Loucy (cell line): ENCODE measurements around the gene ACACB.

Experiments
- H2AFZ ChIP-seq: fragments of 200-600 bp; sonication (generic); 2 replicates; pipeline ENCODE4 v1.6.0; 2016; ENCODE audit warnings: antibody characterized with exemption, mild to moderate bottlenecking, low read length, moderate library complexity
- H3F3A ChIP-seq: fragments of 200-600 bp; 2 replicates; pipeline ENCODE4 v1.6.0; 2016; ENCODE audit warnings: antibody characterized with exemption, low read depth, mild to moderate bottlenecking
- H3K27me3 ChIP-seq: fragments of 200-600 bp; sonication (generic); 2 replicates; pipeline ENCODE4 v1.6.1; 2014; ENCODE audit warnings: low read length, mild to moderate bottlenecking; ENCODE audit not compliant: insufficient read depth, poor library complexity, severe bottlenecking
- H3K36me3 ChIP-seq: fragments of 200-600 bp; sonication (generic); 2 replicates; pipeline ENCODE4 v1.6.1; 2016; ENCODE audit warnings: low read length; ENCODE audit not compliant: insufficient read depth
- H3K4me1 ChIP-seq: fragments of 200-600 bp; sonication (generic); 2 replicates; pipeline ENCODE4 v1.5.1; 2014; ENCODE audit warnings: low read length, mild to moderate bottlenecking; ENCODE audit not compliant: insufficient read depth, poor library complexity, severe bottlenecking
- H3K4me2 ChIP-seq: fragments of 200-600 bp; sonication (generic); 2 replicates; pipeline ENCODE4 v1.6.0; 2014; ENCODE audit warnings: antibody characterized with exemption, low read length, low read depth, mild to moderate bottlenecking; ENCODE audit not compliant: poor library complexity, severe bottlenecking
- H3K4me3 ChIP-seq: fragments of 200-600 bp; sonication (generic); 2 replicates; pipeline ENCODE4 v1.5.1; 2014; ENCODE audit warnings: low read length, mild to moderate bottlenecking, mixed read lengths; ENCODE audit not compliant: poor library complexity, severe bottlenecking
- H3K79me2 ChIP-seq: fragments of 200-600 bp; sonication (generic); 2 replicates; pipeline ENCODE4 v1.6.1; 2014; ENCODE audit warnings: low read length; ENCODE audit not compliant: insufficient read depth
- H3K9ac ChIP-seq: fragments of 200-600 bp; sonication (generic); 2 replicates; pipeline ENCODE4 v1.6.0; 2014; ENCODE audit warnings: mild to moderate bottlenecking, low read depth, low read length, moderate library complexity; ENCODE audit not compliant: poor library complexity, severe bottlenecking
- H3K9me2 ChIP-seq: fragments of 200-600 bp; sonication (generic); replicated peaks from 2 replicates; pipeline ENCODE4 v1.6.1; 2016; ENCODE audit warnings: low read depth, low read length, mixed read lengths
- H3K9me3 ChIP-seq: fragments of 200-600 bp; sonication (generic); 2 replicates; pipeline ENCODE4 v1.6.1; 2014; ENCODE audit warnings: mild to moderate bottlenecking, antibody characterized with exemption, low read length, low read depth; ENCODE audit not compliant: insufficient read depth
- H4K20me1 ChIP-seq: fragments of 200-600 bp; sonication (generic); 2 replicates; pipeline ENCODE4 v1.6.0; 2014; ENCODE audit warnings: antibody characterized with exemption, low read length, mild to moderate bottlenecking; ENCODE audit not compliant: insufficient read depth, poor library complexity, severe bottlenecking
- EZH2phosphoT487 ChIP-seq: fragments of 200-600 bp; IDR thresholded peaks from 2 replicates; pipeline ENCODE4 v1.6.1; 2018; ENCODE audit warnings: antibody characterized with exemption, mild to moderate bottlenecking, moderate library complexity, borderline replicate concordance
- TF ChIP-seq, protein P1 (sequence below): fragments of 200-600 bp; sonication (generic); conservative IDR thresholded peaks from 2 replicates; pipeline ENCODE4 v1.5.1; 2014; ENCODE audit warnings: mild to moderate bottlenecking, antibody characterized with exemption, low read length

The ACACB gene

DNA sequence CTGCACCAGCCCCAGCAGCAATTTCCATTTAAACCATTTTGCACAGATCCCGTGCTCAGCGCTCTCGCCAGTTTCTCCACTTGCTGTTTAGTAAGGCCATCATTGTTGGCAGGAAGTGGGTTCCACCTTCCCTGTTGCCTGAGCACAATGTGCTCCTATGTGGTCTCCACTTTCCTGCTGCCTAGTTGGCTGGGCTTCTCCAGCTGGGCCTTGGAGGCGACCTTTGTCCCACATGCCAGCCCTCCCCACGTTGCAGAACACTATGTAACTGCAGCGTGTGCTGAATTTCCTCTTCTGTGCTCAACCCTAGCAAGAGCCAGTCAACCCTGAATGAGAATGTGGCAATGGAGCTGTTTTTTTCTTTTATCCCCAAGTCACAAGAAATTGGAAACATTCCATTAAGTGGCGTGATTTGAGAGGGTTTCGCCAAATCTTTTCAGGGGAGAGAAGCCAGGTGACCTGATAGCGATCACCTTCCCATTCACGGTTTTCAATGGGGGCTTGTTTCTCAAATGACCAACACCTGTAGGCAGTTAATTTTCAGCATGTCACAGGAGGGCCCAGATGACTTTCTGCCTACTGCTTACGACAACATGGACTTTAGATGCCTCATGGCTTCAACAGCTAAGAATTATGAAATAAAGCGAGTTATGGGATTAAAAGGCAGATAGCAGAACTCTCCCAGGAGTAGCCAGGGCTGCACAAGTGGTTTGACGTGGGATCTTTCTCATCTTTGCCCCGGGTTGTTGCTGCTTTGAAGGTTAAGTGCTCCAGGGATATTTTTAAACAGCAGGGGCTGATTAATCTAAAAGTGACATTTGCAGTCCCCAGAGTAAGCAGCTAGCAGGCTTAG lies at the start of gene ACACB:
Gene ACACB (plus strand): TSS at position 830 of the 853 bp plus-strand sequence. CDS start 22,819 bp downstream, outside the sequence.
- peak within 1 kb of the TSS; percentile 12 for H3K4me2 ChIP-seq
- TF ChIP-seq EZH2phosphoT487: no peak
- TF ChIP-seq, protein P1, sequence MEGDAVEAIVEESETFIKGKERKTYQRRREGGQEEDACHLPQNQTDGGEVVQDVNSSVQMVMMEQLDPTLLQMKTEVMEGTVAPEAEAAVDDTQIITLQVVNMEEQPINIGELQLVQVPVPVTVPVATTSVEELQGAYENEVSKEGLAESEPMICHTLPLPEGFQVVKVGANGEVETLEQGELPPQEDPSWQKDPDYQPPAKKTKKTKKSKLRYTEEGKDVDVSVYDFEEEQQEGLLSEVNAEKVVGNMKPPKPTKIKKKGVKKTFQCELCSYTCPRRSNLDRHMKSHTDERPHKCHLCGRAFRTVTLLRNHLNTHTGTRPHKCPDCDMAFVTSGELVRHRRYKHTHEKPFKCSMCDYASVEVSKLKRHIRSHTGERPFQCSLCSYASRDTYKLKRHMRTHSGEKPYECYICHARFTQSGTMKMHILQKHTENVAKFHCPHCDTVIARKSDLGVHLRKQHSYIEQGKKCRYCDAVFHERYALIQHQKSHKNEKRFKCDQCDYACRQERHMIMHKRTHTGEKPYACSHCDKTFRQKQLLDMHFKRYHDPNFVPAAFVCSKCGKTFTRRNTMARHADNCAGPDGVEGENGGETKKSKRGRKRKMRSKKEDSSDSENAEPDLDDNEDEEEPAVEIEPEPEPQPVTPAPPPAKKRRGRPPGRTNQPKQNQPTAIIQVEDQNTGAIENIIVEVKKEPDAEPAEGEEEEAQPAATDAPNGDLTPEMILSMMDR: no peak
- H3K27me3 ChIP-seq: no peaks in the 10 kb centered on the region
- H3K9me3 ChIP-seq: no peaks in the 10 kb centered on the region
- H2AFZ ChIP-seq: peak within 1 kb of the TSS; percentile 50; the same call in 1 of the 2 replicates
- H3K79me2 ChIP-seq: no peaks in the 10 kb centered on the region
- H3K4me1 ChIP-seq: peaks cover 15% of the 10 kb centered on the region
- H3K9me2 ChIP-seq: no peaks in the 10 kb centered on the region
- no peak within 1 kb of the TSS for H3K9ac ChIP-seq
- no peak within 1 kb of the TSS for H3K4me3 ChIP-seq
- H3F3A ChIP-seq: no peaks in the 10 kb centered on the region
- no peaks in the 10 kb centered on the region for H3K36me3 ChIP-seq
- no peaks in the 10 kb centered on the region for H4K20me1 ChIP-seq

DNA sequence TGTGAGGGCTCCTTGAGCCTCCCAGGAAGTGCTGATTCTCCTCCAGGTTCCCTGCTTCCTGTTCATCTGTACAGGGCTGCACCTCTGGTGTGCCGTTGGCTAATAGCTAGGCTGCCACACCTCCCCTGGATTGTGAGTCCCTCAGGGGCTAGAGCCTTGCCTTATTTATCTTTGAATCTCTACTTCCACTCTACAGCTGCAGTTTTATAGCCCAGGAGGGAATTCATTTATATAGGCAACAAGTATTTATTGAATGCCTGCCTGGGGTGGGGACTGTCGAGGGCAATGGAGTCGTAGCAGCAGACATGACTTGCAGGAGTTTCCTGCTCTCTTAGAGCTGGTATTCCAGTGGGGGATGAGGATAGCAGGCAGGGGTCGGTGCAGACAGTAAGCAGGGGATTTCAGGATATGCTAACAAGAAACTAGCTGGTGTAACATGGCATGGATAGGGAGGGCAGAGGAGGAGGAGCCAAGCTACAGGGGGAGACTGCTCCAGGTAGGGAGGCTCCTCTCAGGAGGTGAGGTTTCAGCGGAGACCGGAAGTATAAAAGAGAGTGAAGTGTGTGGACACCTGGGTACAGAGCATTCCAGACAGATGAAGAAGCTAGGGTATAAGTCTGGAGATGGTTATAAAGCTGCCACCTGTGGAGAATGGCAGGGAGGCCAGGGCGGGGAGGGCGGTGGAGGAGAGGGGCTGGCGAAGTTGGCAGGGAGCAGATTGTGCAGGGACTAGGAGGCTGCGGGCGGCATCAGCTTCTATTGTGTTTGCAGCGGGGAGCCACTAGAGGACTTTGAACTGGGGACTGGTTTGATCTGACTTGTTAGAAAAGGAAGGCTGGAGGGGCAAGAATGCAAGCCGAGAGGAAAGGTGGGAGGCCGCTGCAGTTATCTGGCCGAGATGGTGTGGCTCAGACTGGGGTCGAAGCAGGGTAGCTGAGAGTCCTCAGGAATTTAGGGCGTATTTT lies 46.8 kb upstream of the ACACB start:
- Histone ChIP-seq H3K4me1 (no peaks in the 10 kb centered on the region), H3K9ac (peak overlapping the region; percentile 42), H4K20me1 (no peaks in the 10 kb centered on the region), H3K27me3 (no peaks in the 10 kb centered on the region), H3K9me2 (no peaks in the 10 kb centered on the region), H2AFZ (no peak overlapping the region), H3K36me3 (peaks cover 8% of the 10 kb centered on the region; the same call in 1 of the 2 replicates), H3K4me3 (peak overlapping the region; percentile 39), H3K79me2 (no peaks in the 10 kb centered on the region), H3K9me3 (no peaks in the 10 kb centered on the region), H3K4me2 (peak overlapping the region; percentile 26), H3F3A (no peaks in the 10 kb centered on the region)
- TF ChIP-seq, protein P1: no peak
- TF ChIP-seq EZH2phosphoT487: no peak

DNA sequence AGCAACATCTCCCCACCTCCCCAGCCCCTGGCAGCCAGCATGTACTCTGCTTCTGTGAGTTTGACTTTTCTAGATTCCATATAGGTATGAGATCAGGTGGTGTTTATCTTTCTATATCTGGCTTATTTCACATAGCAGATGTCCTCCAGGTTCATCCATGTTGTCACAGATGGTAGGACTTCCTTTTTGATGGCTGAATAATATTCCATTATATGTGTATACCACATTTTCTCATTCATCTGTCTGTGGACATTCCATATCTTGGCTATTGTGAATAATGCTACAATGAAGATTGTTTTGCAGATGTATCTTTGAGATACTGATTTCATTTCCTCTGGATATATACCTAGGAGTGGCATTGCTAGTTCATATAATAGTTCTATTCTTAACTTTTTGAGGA lies 41.5 kb upstream of the ACACB start:
- no peak overlapping the region for H3K4me2 ChIP-seq
- TF ChIP-seq, protein P1: no peak
- no peak for TF ChIP-seq EZH2phosphoT487
- no peaks in the 10 kb centered on the region for H3K79me2 ChIP-seq
- no peaks in the 10 kb centered on the region for H3K4me1 ChIP-seq
- peaks cover 18% of the 10 kb centered on the region for H3K36me3 ChIP-seq
- H3K4me3 ChIP-seq: no peak overlapping the region
- no peaks in the 10 kb centered on the region for H3K9me2 ChIP-seq
- no peak overlapping the region for H3K9ac ChIP-seq
- no peaks in the 10 kb centered on the region for H3K27me3 ChIP-seq
- no peaks in the 10 kb centered on the region for H4K20me1 ChIP-seq
- H2AFZ ChIP-seq: no peak overlapping the region
- no peaks in the 10 kb centered on the region for H3K9me3 ChIP-seq
- no peaks in the 10 kb centered on the region for H3F3A ChIP-seq
